Measurements from ENCODE around the gene PRSS22. TPM values are rescaled to one million over a fixed set of nuclear protein-coding genes. Genes with fewer than 3 reads are reported as not detected.

Gene PRSS22
- polyA plus RNA-seq, 1 donor (not counting 4 experiments of a cell fraction or from before 2014, with no cell fraction given), result 2.2 TPM

DNA sequence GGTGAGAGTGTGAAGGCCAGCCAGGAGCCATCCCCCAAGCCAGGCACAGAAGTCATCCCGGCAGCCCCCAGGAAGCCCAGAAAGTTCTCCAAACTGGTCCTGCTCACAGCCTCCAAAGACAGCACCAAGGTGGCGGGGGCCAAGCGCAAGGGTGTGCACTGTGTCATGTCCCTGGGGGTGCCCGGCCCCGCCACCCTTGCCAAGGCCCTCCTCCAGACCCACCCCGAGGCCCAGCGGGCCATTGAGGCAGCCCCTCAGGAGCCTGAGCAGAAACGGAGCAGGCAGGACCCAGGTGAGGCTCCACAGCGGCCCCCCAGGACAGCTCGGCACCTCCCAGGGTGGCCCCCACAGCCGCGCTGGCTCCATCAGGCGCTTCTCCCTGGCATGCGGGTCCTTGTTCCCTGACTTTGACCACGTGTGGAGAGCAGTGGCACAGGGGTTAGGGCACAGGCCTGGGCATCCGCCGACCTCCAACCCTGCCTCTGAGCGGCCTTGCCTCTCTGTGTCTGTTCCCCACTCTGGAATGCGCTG lies 38.6 kb upstream of the PRSS22 start:
- no peak overlapping the region for H3K4me3 ChIP-seq (ENCODE audit: control insufficient read depth in 2 of 3, extremely low read depth in 1 of 3, insufficient read depth in 2 of 3, low read depth in 1 of 3, low read length in 3 of 3)
- no peaks in the 10 kb centered on the region for H3K9me1 ChIP-seq (ENCODE audit: control insufficient read depth, extremely low read depth, insufficient read depth, low read length)
- no peaks in the 10 kb centered on the region for H4K20me1 ChIP-seq (ENCODE audit: control insufficient read depth, extremely low read depth, insufficient read depth, low read length)
- no peak overlapping the region for H3K27ac ChIP-seq (ENCODE audit: control insufficient read depth, insufficient read depth, low read length)
- H3K4me1 ChIP-seq (ENCODE audit: control insufficient read depth, extremely low read depth, insufficient read depth, low read length), result no peaks in the 10 kb centered on the region
- H3K4me2 ChIP-seq (ENCODE audit: control insufficient read depth, extremely low read depth, insufficient read depth, low read depth, low read length), result no peak overlapping the region
- FAIRE-seq, result no peak
- dilution Hi-C loops (cut with MboI; ENCODE audit: extremely low pct_ligation_motif_present, low sequenced_read_pairs), result no loop called here
- H3K36me3 ChIP-seq (ENCODE audit: control insufficient read depth in 2 of 2, extremely low read depth in 1 of 2, insufficient read depth in 2 of 2, low read length in 2 of 2), result peaks cover 7 to 8% of the 10 kb centered on the region in 2 experiments
- H3K27me3 ChIP-seq (ENCODE audit: control insufficient read depth, extremely low read depth, insufficient read depth, low read length), result no peaks in the 10 kb centered on the region
- H2AFZ ChIP-seq (ENCODE audit: control insufficient read depth, low read length), result no peak overlapping the region
- H3K9me3 ChIP-seq (ENCODE audit: control insufficient read depth, low read depth, low read length), result no peaks in the 10 kb centered on the region
- H3K9ac ChIP-seq (ENCODE audit: control insufficient read depth, extremely low read depth, insufficient read depth, low read length), result no peak overlapping the region
- DNase-seq (ENCODE audit: low read depth, low spot score), result no peak
- H3K79me2 ChIP-seq (ENCODE audit: control insufficient read depth, insufficient read depth, low read length), result no peaks in the 10 kb centered on the region
- TF ChIP-seq CTCF (optimal IDR thresholded peaks at IDR 0.05 in 1 of 3, IDR thresholded peaks at IDR 0.05 in 1 of 3, conservative IDR thresholded peaks at IDR 0.05 in 1 of 3; ENCODE audit: extremely low read depth in 1 of 3, insufficient read depth in 2 of 3, low read length in 3 of 3) (no peak), EZH2 (IDR thresholded peaks at IDR 0.05; ENCODE audit: low read length) (no peak)

DNA sequence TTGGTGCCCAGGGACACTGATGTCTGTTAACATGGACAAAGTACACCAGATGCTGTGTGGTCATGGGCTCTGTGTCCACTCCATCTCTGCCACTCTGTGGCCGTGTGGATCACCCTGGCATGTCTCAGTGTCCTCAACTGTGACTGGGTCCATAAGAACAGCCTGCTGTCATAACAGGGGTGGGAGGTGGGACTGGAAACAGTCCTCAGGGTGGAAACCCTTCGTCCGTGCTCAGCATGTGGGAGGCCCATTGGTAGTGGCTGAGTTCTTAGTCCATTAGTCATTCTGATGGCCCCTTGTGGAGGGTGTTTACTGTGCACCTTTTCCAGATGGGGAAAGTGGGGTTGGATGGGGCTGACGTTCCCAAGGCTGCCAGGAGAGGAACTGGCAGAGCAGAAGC lies 37.8 kb upstream of the PRSS22 start:
- no peak for FAIRE-seq
- Histone ChIP-seq H3K4me2 (ENCODE audit: control insufficient read depth, extremely low read depth, insufficient read depth, low read depth, low read length) (no peak overlapping the region), H3K36me3 (ENCODE audit: control insufficient read depth in 2 of 2, extremely low read depth in 1 of 2, insufficient read depth in 2 of 2, low read length in 2 of 2) (peaks cover 7 to 8% of the 10 kb centered on the region in 2 experiments), H3K27me3 (ENCODE audit: control insufficient read depth, extremely low read depth, insufficient read depth, low read length) (no peaks in the 10 kb centered on the region), H3K4me1 (ENCODE audit: control insufficient read depth, extremely low read depth, insufficient read depth, low read length) (no peaks in the 10 kb centered on the region), H3K79me2 (ENCODE audit: control insufficient read depth, insufficient read depth, low read length) (no peaks in the 10 kb centered on the region), H3K9me3 (ENCODE audit: control insufficient read depth, low read depth, low read length) (no peaks in the 10 kb centered on the region), H4K20me1 (ENCODE audit: control insufficient read depth, extremely low read depth, insufficient read depth, low read length) (no peaks in the 10 kb centered on the region), H3K27ac (ENCODE audit: control insufficient read depth, insufficient read depth, low read length) (no peak overlapping the region), H3K9me1 (ENCODE audit: control insufficient read depth, extremely low read depth, insufficient read depth, low read length) (no peaks in the 10 kb centered on the region), H3K4me3 (ENCODE audit: control insufficient read depth in 2 of 3, extremely low read depth in 1 of 3, insufficient read depth in 2 of 3, low read depth in 1 of 3, low read length in 3 of 3) (no peak overlapping the region), H3K9ac (ENCODE audit: control insufficient read depth, extremely low read depth, insufficient read depth, low read length) (no peak overlapping the region), H2AFZ (ENCODE audit: control insufficient read depth, low read length) (no peak overlapping the region)
- DNase-seq (ENCODE audit: low read depth, low spot score), result no peak
- no peak for TF ChIP-seq EZH2 (IDR thresholded peaks at IDR 0.05; ENCODE audit: low read length)
- no peak for TF ChIP-seq CTCF (optimal IDR thresholded peaks at IDR 0.05 in 1 of 3, IDR thresholded peaks at IDR 0.05 in 1 of 3, conservative IDR thresholded peaks at IDR 0.05 in 1 of 3; ENCODE audit: extremely low read depth in 1 of 3, insufficient read depth in 2 of 3, low read length in 3 of 3)
- dilution Hi-C loops (cut with MboI; ENCODE audit: extremely low pct_ligation_motif_present, low sequenced_read_pairs), result no loop called here
